ENCODE results near the gene GPC3.

GPC3 gene

DNA sequence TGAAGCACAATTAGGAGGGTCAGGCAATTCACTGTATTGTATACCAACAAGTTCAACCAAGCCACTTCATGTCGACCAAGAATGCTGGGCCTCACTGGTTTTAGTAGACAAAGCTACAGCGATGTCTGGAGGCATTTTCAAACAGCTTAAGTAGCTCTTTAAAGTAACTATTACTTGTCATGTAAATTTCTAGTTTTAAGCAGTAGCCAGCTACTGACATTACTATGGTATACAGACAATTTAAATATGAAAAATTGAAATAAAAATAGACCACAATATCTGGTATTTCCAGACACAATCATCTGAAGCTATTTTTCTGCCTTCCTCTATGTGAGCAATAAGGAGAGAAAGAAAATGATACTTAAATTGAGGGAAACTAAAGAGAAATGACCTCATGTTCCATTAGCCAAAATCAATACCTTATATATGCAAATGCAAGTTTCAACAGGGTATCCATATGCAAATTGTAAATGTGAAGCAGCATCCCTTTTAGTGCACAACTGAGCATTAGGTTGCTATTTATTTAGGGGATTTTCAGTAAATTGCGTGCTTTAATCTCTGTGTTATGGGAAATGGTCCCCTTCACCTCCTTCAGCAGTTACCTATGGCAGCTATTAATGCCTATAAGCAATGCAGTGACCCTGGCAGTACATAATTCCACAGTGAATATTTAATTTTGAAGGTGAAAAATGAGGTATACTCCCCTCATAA, 119.5 kb downstream of the GPC3 start:
- TF ChIP-seq, protein P1, sequence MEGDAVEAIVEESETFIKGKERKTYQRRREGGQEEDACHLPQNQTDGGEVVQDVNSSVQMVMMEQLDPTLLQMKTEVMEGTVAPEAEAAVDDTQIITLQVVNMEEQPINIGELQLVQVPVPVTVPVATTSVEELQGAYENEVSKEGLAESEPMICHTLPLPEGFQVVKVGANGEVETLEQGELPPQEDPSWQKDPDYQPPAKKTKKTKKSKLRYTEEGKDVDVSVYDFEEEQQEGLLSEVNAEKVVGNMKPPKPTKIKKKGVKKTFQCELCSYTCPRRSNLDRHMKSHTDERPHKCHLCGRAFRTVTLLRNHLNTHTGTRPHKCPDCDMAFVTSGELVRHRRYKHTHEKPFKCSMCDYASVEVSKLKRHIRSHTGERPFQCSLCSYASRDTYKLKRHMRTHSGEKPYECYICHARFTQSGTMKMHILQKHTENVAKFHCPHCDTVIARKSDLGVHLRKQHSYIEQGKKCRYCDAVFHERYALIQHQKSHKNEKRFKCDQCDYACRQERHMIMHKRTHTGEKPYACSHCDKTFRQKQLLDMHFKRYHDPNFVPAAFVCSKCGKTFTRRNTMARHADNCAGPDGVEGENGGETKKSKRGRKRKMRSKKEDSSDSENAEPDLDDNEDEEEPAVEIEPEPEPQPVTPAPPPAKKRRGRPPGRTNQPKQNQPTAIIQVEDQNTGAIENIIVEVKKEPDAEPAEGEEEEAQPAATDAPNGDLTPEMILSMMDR (IDR thresholded peaks at IDR 0.05; ENCODE audit: low read depth, low read length, missing control alignments): no peak
- no peak overlapping the region for H3K4me3 ChIP-seq (ENCODE audit: low read depth, low read length)
- in situ Hi-C loops (cut with HindIII; ENCODE audit: low sequenced_read_pairs): no loop called here
- DNase-seq (ENCODE audit: low read depth): no peak

- no peak overlapping the region for H3K4me3 ChIP-seq (ENCODE audit: low read depth, low read length)
- DNase-seq (ENCODE audit: low read depth): no peak
- TF ChIP-seq, protein P1 (IDR thresholded peaks at IDR 0.05; ENCODE audit: low read depth, low read length, missing control alignments): no peak
- in situ Hi-C loops (cut with HindIII; ENCODE audit: low sequenced_read_pairs): no loop called here
These were observed 121.2 kb downstream of the GPC3 start for GRCh38 chrX:133864236-133864635.

GRCh38 chrX:133859860-133860259, 125.5 kb downstream of the GPC3 start:
- H3K4me3 ChIP-seq (ENCODE audit: low read depth, low read length): no peak overlapping the region
- DNase-seq (ENCODE audit: low read depth): peak; percentile 4
- in situ Hi-C loops (cut with HindIII; ENCODE audit: low sequenced_read_pairs): no loop called here
- TF ChIP-seq, protein P1 (IDR thresholded peaks at IDR 0.05; ENCODE audit: low read depth, low read length, missing control alignments): no peak

DNA sequence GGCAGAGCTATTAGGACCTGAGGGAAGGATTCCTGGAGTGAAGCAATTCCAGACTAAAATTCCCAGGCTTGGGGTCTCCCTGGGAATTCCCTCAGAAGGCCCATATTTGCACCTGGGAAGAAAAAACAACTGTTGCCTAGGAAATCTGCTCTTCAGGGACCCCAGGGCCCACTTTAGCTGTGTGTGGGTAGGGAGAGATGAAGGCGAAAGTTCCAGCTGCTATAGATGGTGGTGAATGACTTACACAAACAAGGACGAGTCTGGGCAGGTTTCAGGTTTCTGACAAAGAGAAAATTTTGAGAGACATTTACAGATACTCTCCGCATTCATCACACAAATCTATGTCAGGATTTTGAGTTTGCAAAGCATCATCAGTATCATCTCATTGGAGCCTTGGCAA, 126.1 kb downstream of the GPC3 start:
- in situ Hi-C loops (cut with HindIII; ENCODE audit: low sequenced_read_pairs): no loop called here
- TF ChIP-seq, protein P1 (IDR thresholded peaks at IDR 0.05; ENCODE audit: low read depth, low read length, missing control alignments): no peak
- H3K4me3 ChIP-seq (ENCODE audit: low read depth, low read length): no peak overlapping the region
- no peak for DNase-seq (ENCODE audit: low read depth)

- DNase-seq (ENCODE audit: low read depth): no peak
- in situ Hi-C loops (cut with HindIII; ENCODE audit: low sequenced_read_pairs): no loop called here
- no peak overlapping the region for H3K4me3 ChIP-seq (ENCODE audit: low read depth, low read length)
- TF ChIP-seq, protein P1 (IDR thresholded peaks at IDR 0.05; ENCODE audit: low read depth, low read length, missing control alignments): no peak
These were observed 127.6 kb downstream of the GPC3 start for GRCh38 chrX:133857640-133858269.

GRCh38 chrX:133856819-133857218, 128.6 kb downstream of the GPC3 start:
- DNase-seq (ENCODE audit: low read depth): no peak
- TF ChIP-seq, protein P1 (IDR thresholded peaks at IDR 0.05; ENCODE audit: low read depth, low read length, missing control alignments): no peak
- in situ Hi-C loops (cut with HindIII; ENCODE audit: low sequenced_read_pairs): no loop called here
- H3K4me3 ChIP-seq (ENCODE audit: low read depth, low read length): no peak overlapping the region

Data from astrocyte of the cerebellum (primary cell).